GM12878 (cell line): Measurements from ENCODE around the gene SBNO1. TPM values are rescaled to one million over a fixed set of nuclear protein-coding genes. Genes with fewer than 3 reads are reported as not detected.
A peak's percentile ranks its signal among the peaks of the same experiment; 100 is the strongest.

Source experiments
- ATAC-seq: fragments of 200-7000 bp; cut with Tn5 transposase; 3 replicates; pipeline ENCODE4 v1.9.1; 2020; ENCODE audit warnings: mild to moderate bottlenecking, moderate library complexity
- BruUV-seq: library from RNA; stranded (reverse); fragments of 400-500 nt; replicated peaks from 2 replicates; lab custom pipeline; 2021; lab: Mats Ljungman, UMichigan
- CTCF ChIA-PET: fragments of 300-600 bp; sonication (Branson Sonifier 250); formaldehyde crosslinking; extraction: SDS; loops from one replicate; lab custom pipeline; 2021; ENCODE audit warnings: inconsistent platforms; lab: Yijun Ruan, JAX
- POLR2A ChIA-PET: fragments of 350-600 bp; formaldehyde crosslinking; extraction: SDS; loops from one replicate; lab custom pipeline; 2021; ENCODE audit warnings: inconsistent platforms; lab: Charles Lee
- RAD21 ChIA-PET: fragments of 300-600 bp; sonication (Branson Sonifier 250); formaldehyde crosslinking; loops from one replicate; lab custom pipeline; 2023; ENCODE audit warnings: antibody characterized with exemption; ENCODE audit not compliant: unreplicated experiment; lab: Charles Lee
- SMC1A ChIA-PET: fragments of 300-600 bp; sonication (Branson Sonifier 250); formaldehyde crosslinking; loops from one replicate; lab custom pipeline; 2023; ENCODE audit not compliant: unreplicated experiment, uncharacterized antibody; lab: Charles Lee
- DNase-seq: peaks from one replicate; pipeline ENCODE4 v3.0.0-alpha.2; 2011; ENCODE audit warnings: low read depth, low spot score
- FAIRE-seq: peaks from 3 replicates; lab custom pipeline; 2011; peaks lifted over from hg19 to GRCh38; lab: Jason Lieb, UNC
- H2AFZ ChIP-seq: 2 replicates; pipeline ENCODE4 v1.6.0; 2011; ENCODE audit warnings: low read depth, low read length, control low read depth; ENCODE audit not compliant: control insufficient read depth
- H3K27ac ChIP-seq: 2 replicates; pipeline ENCODE4 v1.5.1; 2011; ENCODE audit warnings: control low read depth; ENCODE audit not compliant: control insufficient read depth, insufficient read depth
- H3K27me3 ChIP-seq, 2 experiments: replicated peaks in 1 of 2; 2 replicates each; pipeline versions ENCODE4 v1.6.0 to v1.6.1; 2011; ENCODE audit warnings: low read length in 1 of 2; ENCODE audit not compliant: control insufficient read depth in 2 of 2, insufficient read depth in 2 of 2
- H3K36me3 ChIP-seq, 2 experiments: 2 replicates each; pipeline ENCODE4 v1.5.1; 2011; ENCODE audit warnings: low read length in 1 of 2; ENCODE audit not compliant: control insufficient read depth in 2 of 2, insufficient read depth in 2 of 2
- H3K4me1 ChIP-seq: 2 replicates; pipeline ENCODE4 v1.6.1; 2011; ENCODE audit warnings: mild to moderate bottlenecking, low read length, moderate library complexity, mixed read lengths; ENCODE audit not compliant: control insufficient read depth, insufficient read depth
- H3K4me2 ChIP-seq: 2 replicates; pipeline ENCODE4 v1.6.0; 2011; ENCODE audit warnings: control low read depth; ENCODE audit not compliant: control insufficient read depth, insufficient read depth
- H3K4me3 ChIP-seq: fragments of 200-600 bp; sonication (generic); 2 replicates; pipeline ENCODE4 v1.5.1; 2016
- H3K79me2 ChIP-seq: 2 replicates; pipeline ENCODE4 v1.6.0; 2011; ENCODE audit warnings: low read length; ENCODE audit not compliant: control insufficient read depth, insufficient read depth
- H3K9ac ChIP-seq: 2 replicates; pipeline ENCODE4 v1.8.0; 2011; ENCODE audit warnings: low read length, control low read depth, mixed read lengths; ENCODE audit not compliant: control insufficient read depth, insufficient read depth
- H3K9me3 ChIP-seq: replicated peaks from 3 replicates; pipeline ENCODE4 v1.5.1; 2011; ENCODE audit warnings: mild to moderate bottlenecking, low read length; ENCODE audit not compliant: control insufficient read depth, insufficient read depth
- H4K20me1 ChIP-seq: 2 replicates; pipeline ENCODE4 v1.6.0; 2011; ENCODE audit not compliant: control insufficient read depth, insufficient read depth
- ATF7 ChIP-seq: fragments of 450-650 bp; IDR thresholded peaks from 2 replicates; pipeline ENCODE4 v1.6.1; 2016; ENCODE audit warnings: low read depth, mild to moderate bottlenecking
- CREM ChIP-seq: IDR thresholded peaks from 2 replicates; pipeline ENCODE4 v1.6.1; 2014; ENCODE audit warnings: antibody characterized with exemption, low read depth
- ESRRA ChIP-seq: IDR thresholded peaks from 2 replicates; pipeline ENCODE4 v1.6.1; 2012; ENCODE audit warnings: mild to moderate bottlenecking, low read length, improper control_type of control experiment
- ETV6 ChIP-seq, 2 experiments: fragments of 450-650 bp in 1 of 2; IDR thresholded peaks in 1 of 2; conservative IDR thresholded peaks in 1 of 2; 2 replicates each; pipeline ENCODE4 v1.6.1; 2014; ENCODE audit warnings: antibody characterized with exemption in 1 of 2, borderline replicate concordance in 1 of 2, low read depth in 1 of 2, mild to moderate bottlenecking in 1 of 2, moderate library complexity in 1 of 2
- GATAD2B ChIP-seq: fragments of 450-650 bp; conservative IDR thresholded peaks from 2 replicates; pipeline ENCODE4 v1.6.1; 2017; ENCODE audit warnings: low read depth, mild to moderate bottlenecking, moderate library complexity
- KLF5 ChIP-seq: fragments of 450-650 bp; IDR thresholded peaks from 2 replicates; pipeline ENCODE4 v1.6.1; 2014; ENCODE audit warnings: mild to moderate bottlenecking; ENCODE audit not compliant: partially characterized antibody
- NBN ChIP-seq: fragments of 450-650 bp; IDR thresholded peaks from 2 replicates; pipeline ENCODE4 v1.6.1; 2016
- RAD21 ChIP-seq: IDR thresholded peaks from 2 replicates; pipeline ENCODE4 v1.6.1; 2011; ENCODE audit warnings: mild to moderate bottlenecking, low read depth, low read length, moderate library complexity; ENCODE audit not compliant: insufficient read depth
- RCOR1 ChIP-seq: conservative IDR thresholded peaks from 2 replicates; pipeline ENCODE4 v1.6.1; 2012; ENCODE audit warnings: low read depth, low read length, improper control_type of control experiment
- RELA ChIP-seq: fragments of 450-650 bp; IDR thresholded peaks from 2 replicates; pipeline ENCODE4 v1.8.0; 2014; ENCODE audit warnings: borderline replicate concordance; ENCODE audit not compliant: partially characterized antibody
- RFX5 ChIP-seq: IDR thresholded peaks from 2 replicates; pipeline ENCODE4 v1.6.1; 2011; ENCODE audit warnings: low read depth, low read length, improper control_type of control experiment
- SMC3 ChIP-seq: IDR thresholded peaks from 2 replicates; pipeline ENCODE4 v1.6.1; 2011; ENCODE audit warnings: low read length, improper control_type of control experiment, borderline replicate concordance
- SREBF1 ChIP-seq: IDR thresholded peaks from 2 replicates; pipeline ENCODE4 v1.6.1; 2012; ENCODE audit warnings: mild to moderate bottlenecking, low read length
- SRF ChIP-seq, 2 experiments: IDR thresholded peaks; 2 replicates each; pipeline ENCODE4 v1.6.1; 2011; ENCODE audit warnings: low read depth in 2 of 2, low read length in 2 of 2, mild to moderate bottlenecking in 1 of 2, moderate library complexity in 1 of 2
- YY1 ChIP-seq: IDR thresholded peaks from 2 replicates; pipeline ENCODE4 v1.6.1; 2011; ENCODE audit warnings: low read depth, mild to moderate bottlenecking, low read length
- WGBS: methylation state at CpG from one replicate; pipeline ENCODE4 v1.1.6; 2016; ENCODE audit warnings: low lambda C conversion rate; ENCODE audit not compliant: insufficient replicate concordance, insufficient coverage; ENCODE audit errors: missing lambda C conversion rate; 5-methylcytosine and 5-hydroxymethylcytosine counted together
- in situ Hi-C: fragments of 300-500 bp; cut with MboI; formaldehyde crosslinking; loops from 9 replicates; pipeline ENCODE4 v1.14.3; 2018; ENCODE audit warnings: mixed read lengths
- intact Hi-C: fragments of 100-400 bp; cut with micrococcal nuclease; formaldehyde crosslinking; loops from one replicate; pipeline ENCODE4 v1.14.2; 2022; ENCODE audit not compliant: unreplicated experiment
- polyA plus RNA-seq, 11 experiments: library from polyadenylated mRNA; depleted of rRNA in 4 of 11; unstranded in 6 of 11; stranded (reverse) in 5 of 11; fragments of >200 nt; fragmentation: Nextera tagmentation in 4 of 11; fragmentation: Illumina TruSeq in 1 of 11; extraction: Ambion mirVana in 4 of 11; extraction: Trizol in 1 of 11; gene quantifications; 1 replicate in 1 of 11; 2 replicates in 10 of 11; pipeline versions ENCODE4 v1.2.1 to v1.2.3, GENCODE V29; 2011 to 2016; ENCODE audit warnings: inconsistent platforms in 2 of 11, missing spikeins in 2 of 11, low read depth in 1 of 11
- total RNA-seq, 4 experiments: library from RNA; depleted of rRNA in 3 of 4; stranded (reverse); fragments of >200 nt in 3 of 4; fragmentation: Illumina TruSeq in 1 of 4; extraction: Trizol in 1 of 4; gene quantifications; 2 replicates each; pipeline versions ENCODE4 v1.2.1 to v1.2.3, GENCODE V29; 2013 to 2021
- TF ChIP-seq, protein P1 (sequence below), 3 experiments: IDR thresholded peaks in 2 of 3; conservative IDR thresholded peaks in 1 of 3; 2 replicates each; pipeline ENCODE4 v1.5.1; 2011; ENCODE audit warnings: low read depth in 3 of 3, low read length in 3 of 3, mild to moderate bottlenecking in 3 of 3, control low read depth in 2 of 3, moderate library complexity in 2 of 3, inconsistent platforms in 1 of 3, mixed read lengths in 1 of 3; ENCODE audit not compliant: control insufficient read depth in 2 of 3, insufficient read depth in 1 of 3; ENCODE audit errors: extremely low read depth in 1 of 3
- TF ChIP-seq, protein P2 (sequence below): IDR thresholded peaks from 2 replicates; pipeline ENCODE4 v1.6.1; 2012; ENCODE audit warnings: low read length, inconsistent platforms
- TF ChIP-seq, protein P3 (sequence below): fragments of 450-650 bp; IDR thresholded peaks from 2 replicates; pipeline ENCODE4 v1.6.1; 2017; ENCODE audit warnings: borderline replicate concordance

Gene SBNO1
- total and polyA plus RNA-seq, 10 of the 15 experiments (the other 5 are each of a cell fraction or from before 2014, with no cell fraction given) = 7.5 to 39.7 (median 20.9) TPM

DNA sequence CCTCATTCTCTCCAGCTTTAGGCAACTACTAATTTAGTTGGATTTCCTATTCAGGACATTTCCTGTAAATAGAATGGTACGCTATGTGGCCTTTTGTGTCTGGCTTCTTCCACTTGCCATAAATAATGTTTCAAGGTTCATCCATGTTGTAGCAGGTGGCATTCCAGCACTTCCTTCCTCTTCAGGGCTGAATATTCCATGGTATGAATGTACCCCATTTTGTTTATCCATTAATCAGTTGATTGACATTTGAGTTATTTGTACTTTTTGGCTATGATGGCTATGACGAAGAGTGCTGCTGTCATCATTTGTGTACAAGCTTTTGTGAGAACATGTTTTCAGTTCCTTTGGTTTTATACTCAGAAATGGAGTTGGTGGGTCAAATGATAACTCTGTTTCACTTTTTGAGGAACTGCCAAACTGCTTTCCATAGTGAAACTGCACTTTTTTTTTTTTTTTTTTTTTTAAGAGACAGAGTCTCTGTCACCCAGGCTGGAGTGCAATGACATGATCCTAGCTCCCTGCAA, 86.5 kb downstream of the SBNO1 start (continued):
- TF ChIP-seq SMC3 = no peak
- no peak for TF ChIP-seq SRF (IDR thresholded peaks at IDR 0.05; ENCODE audit: low read depth in 2 of 2, low read length in 2 of 2)
- TF ChIP-seq SREBF1 = no peak
- TF ChIP-seq ATF7 = peak; percentile 94
- no peak for TF ChIP-seq KLF5
- TF ChIP-seq, protein P1, sequence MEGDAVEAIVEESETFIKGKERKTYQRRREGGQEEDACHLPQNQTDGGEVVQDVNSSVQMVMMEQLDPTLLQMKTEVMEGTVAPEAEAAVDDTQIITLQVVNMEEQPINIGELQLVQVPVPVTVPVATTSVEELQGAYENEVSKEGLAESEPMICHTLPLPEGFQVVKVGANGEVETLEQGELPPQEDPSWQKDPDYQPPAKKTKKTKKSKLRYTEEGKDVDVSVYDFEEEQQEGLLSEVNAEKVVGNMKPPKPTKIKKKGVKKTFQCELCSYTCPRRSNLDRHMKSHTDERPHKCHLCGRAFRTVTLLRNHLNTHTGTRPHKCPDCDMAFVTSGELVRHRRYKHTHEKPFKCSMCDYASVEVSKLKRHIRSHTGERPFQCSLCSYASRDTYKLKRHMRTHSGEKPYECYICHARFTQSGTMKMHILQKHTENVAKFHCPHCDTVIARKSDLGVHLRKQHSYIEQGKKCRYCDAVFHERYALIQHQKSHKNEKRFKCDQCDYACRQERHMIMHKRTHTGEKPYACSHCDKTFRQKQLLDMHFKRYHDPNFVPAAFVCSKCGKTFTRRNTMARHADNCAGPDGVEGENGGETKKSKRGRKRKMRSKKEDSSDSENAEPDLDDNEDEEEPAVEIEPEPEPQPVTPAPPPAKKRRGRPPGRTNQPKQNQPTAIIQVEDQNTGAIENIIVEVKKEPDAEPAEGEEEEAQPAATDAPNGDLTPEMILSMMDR (IDR thresholded peaks at IDR 0.05 in 2 of 3, conservative IDR thresholded peaks at IDR 0.05 in 1 of 3; ENCODE audit: control insufficient read depth in 2 of 3, extremely low read depth in 1 of 3, insufficient read depth in 1 of 3, low read depth in 3 of 3, low read length in 3 of 3) = no peak
- TF ChIP-seq RCOR1 = no peak
- peak in 1 of 2 experiments; percentile 68; a peak in 1 of 4 replicates for TF ChIP-seq ETV6 (conservative IDR thresholded peaks at IDR 0.05 in 1 of 2, IDR thresholded peaks at IDR 0.05 in 1 of 2; ENCODE audit: borderline replicate concordance in 1 of 2, low read depth in 1 of 2)
- no peak for TF ChIP-seq YY1
- no peak for TF ChIP-seq GATAD2B
- TF ChIP-seq ESRRA = no peak

DNA sequence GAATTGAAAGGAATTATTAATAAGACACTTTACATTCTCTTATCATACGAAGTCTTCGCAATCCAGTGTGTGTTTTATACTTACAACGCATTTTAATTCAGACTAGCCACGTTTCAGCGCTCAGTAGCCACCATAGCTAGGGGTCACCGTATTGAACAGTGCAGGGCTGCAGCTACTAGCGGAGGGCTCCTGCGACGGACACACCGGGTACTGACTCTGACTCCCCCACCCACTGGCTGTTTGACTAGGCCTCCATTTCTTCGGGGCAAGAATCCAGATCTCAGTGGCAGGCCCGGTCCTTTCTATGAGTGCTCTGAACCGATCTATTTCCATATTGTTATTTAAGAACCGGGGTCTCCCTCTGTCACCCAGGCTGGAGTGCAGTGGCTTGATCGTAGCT, 91.5 kb downstream of the SBNO1 start:
- Histone ChIP-seq H3K4me1 (peaks cover 20% of the 10 kb centered on the region), H3K27me3 (no peaks in the 10 kb centered on the region), H3K9me3 (no peaks in the 10 kb centered on the region), H3K36me3 (no peaks in the 10 kb centered on the region), H2AFZ (no peak overlapping the region)
- no peak for FAIRE-seq
- intact Hi-C loops (no loop called here), in situ Hi-C loops (no loop called here)
- SMC1A ChIA-PET = interaction anchor here (0.9 kb wide), 1 partner anchor 127 kb away, joined by 3 read pairs; no protein-coding TSS in a partner anchor
- CTCF ChIA-PET = interaction anchor here (1.1 kb wide), 1 partner anchor 18 kb away, joined by 3 read pairs; no protein-coding TSS in a partner anchor
- TF ChIP-seq, protein P2, sequence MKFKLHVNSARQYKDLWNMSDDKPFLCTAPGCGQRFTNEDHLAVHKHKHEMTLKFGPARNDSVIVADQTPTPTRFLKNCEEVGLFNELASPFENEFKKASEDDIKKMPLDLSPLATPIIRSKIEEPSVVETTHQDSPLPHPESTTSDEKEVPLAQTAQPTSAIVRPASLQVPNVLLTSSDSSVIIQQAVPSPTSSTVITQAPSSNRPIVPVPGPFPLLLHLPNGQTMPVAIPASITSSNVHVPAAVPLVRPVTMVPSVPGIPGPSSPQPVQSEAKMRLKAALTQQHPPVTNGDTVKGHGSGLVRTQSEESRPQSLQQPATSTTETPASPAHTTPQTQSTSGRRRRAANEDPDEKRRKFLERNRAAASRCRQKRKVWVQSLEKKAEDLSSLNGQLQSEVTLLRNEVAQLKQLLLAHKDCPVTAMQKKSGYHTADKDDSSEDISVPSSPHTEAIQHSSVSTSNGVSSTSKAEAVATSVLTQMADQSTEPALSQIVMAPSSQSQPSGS = no peak
- TF ChIP-seq NBN (no peak), KLF5 (no peak), RFX5 (no peak), ATF7 (no peak), RAD21 (no peak), RELA (no peak), CREM (no peak)
- TF ChIP-seq, protein P3, sequence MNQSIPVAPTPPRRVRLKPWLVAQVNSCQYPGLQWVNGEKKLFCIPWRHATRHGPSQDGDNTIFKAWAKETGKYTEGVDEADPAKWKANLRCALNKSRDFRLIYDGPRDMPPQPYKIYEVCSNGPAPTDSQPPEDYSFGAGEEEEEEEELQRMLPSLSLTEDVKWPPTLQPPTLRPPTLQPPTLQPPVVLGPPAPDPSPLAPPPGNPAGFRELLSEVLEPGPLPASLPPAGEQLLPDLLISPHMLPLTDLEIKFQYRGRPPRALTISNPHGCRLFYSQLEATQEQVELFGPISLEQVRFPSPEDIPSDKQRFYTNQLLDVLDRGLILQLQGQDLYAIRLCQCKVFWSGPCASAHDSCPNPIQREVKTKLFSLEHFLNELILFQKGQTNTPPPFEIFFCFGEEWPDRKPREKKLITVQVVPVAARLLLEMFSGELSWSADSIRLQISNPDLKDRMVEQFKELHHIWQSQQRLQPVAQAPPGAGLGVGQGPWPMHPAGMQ = no peak
- TF ChIP-seq, all 136 proteins: peak for 0
- ChIA-PET RAD21 (no interaction called here), POLR2A (interaction anchor here (0.6 kb wide), 2 partner anchors 51 to 93 kb away, joined by 3 read pairs; no protein-coding TSS in a partner anchor)
- Histone ChIP-seq H3K27ac (no peak overlapping the region), H3K9ac (no peak overlapping the region), H3K4me2 (no peak overlapping the region), H3K4me3 (no peak overlapping the region), H4K20me1 (no peaks in the 10 kb centered on the region), H3K79me2 (peaks cover 27% of the 10 kb centered on the region)
- BruUV-seq = no TSS peak
- 93% methylated on average over 15 of the region's 15 CpGs for WGBS
- no peak for DNase-seq
- no peak for ATAC-seq
